Measurements from ENCODE around the gene C1QTNF3. TPM values are rescaled to one million over a fixed set of nuclear protein-coding genes. Genes with fewer than 3 reads are reported as not detected.

Gene C1QTNF3
- total RNA-seq, 1 experiment from 2014 or later: 2.1 TPM

- no peak for TF ChIP-seq JAZF1 (CRISPR knock-in tag; IDR thresholded peaks at IDR 0.05)
- no peak for TF ChIP-seq USF1 (CRISPR knock-in tag; IDR thresholded peaks at IDR 0.05)
- TF ChIP-seq ZMAT4 (CRISPR knock-in tag; IDR thresholded peaks at IDR 0.05): no peak
- no peak for TF ChIP-seq MXD4 (CRISPR knock-in tag; IDR thresholded peaks at IDR 0.05; ENCODE audit: borderline replicate concordance)
These were observed 21.6 kb upstream of the C1QTNF3 start (continued) for GRCh38 chr5:34064656-34065055.

- H3K9me3 Mint-ChIP-seq: peaks cover 44% of the 10 kb centered on the region
- H3K4me3 Mint-ChIP-seq: no peak overlapping the region
These were observed 19.4 kb upstream of the C1QTNF3 start for GRCh38 chr5:34062419-34062818.

GRCh38 chr5:34061993-34062392 lies 19.0 kb upstream of the C1QTNF3 start:
- ChIA-PET CTCF (no interaction called here), POLR2A (no interaction called here)
- peaks cover 41% of the 10 kb centered on the region for H3K9me3 Mint-ChIP-seq
- no peak for TF ChIP-seq SOX15 (CRISPR knock-in tag; IDR thresholded peaks at IDR 0.05)
- TF ChIP-seq FOXJ3 (CRISPR knock-in tag; IDR thresholded peaks at IDR 0.05; ENCODE audit: borderline replicate concordance): no peak
- no peak for TF ChIP-seq NR2C2 (CRISPR knock-in tag; IDR thresholded peaks at IDR 0.05)
- TF ChIP-seq TCF7 (CRISPR knock-in tag; IDR thresholded peaks at IDR 0.05; ENCODE audit: low read depth): no peak
- TF ChIP-seq ZNF423 (CRISPR knock-in tag; IDR thresholded peaks at IDR 0.05): no peak
- TF ChIP-seq FOXP1 (CRISPR knock-in tag; IDR thresholded peaks at IDR 0.05; ENCODE audit: borderline replicate concordance): no peak
- no peak for TF ChIP-seq ERG (CRISPR knock-in tag; IDR thresholded peaks at IDR 0.05)
- TF ChIP-seq ESRRA (CRISPR knock-in tag; IDR thresholded peaks at IDR 0.05; ENCODE audit: borderline replicate concordance): no peak
- no peak for TF ChIP-seq E2F1 (CRISPR knock-in tag; IDR thresholded peaks at IDR 0.05)
- TF ChIP-seq ZNF317 (CRISPR knock-in tag; IDR thresholded peaks at IDR 0.05; ENCODE audit: borderline replicate concordance, low read depth): no peak
- no peak for TF ChIP-seq CTCF (IDR thresholded peaks at IDR 0.05)
- TF ChIP-seq ELF4 (CRISPR knock-in tag; IDR thresholded peaks at IDR 0.05; ENCODE audit: low read depth): no peak
- TF ChIP-seq RORB (CRISPR knock-in tag; IDR thresholded peaks at IDR 0.05): no peak
- no peak for TF ChIP-seq STAT6 (CRISPR knock-in tag; conservative IDR thresholded peaks at IDR 0.05; ENCODE audit: low read depth)
- H3K4me1 Mint-ChIP-seq: no peaks in the 10 kb centered on the region
- DNase-seq (ENCODE audit: low spot score) (no peak), ATAC-seq (no peak)
- peaks cover 47% of the 10 kb centered on the region for H3K36me3 Mint-ChIP-seq
- H3K4me3 Mint-ChIP-seq: no peak overlapping the region
- H3K27me3 Mint-ChIP-seq (ENCODE audit: low read depth): no peaks in the 10 kb centered on the region
- H3K27ac Mint-ChIP-seq: no peak overlapping the region

More at GRCh38 chr5:34062419-34062818, 19.4 kb upstream of the C1QTNF3 start:
- Mint-ChIP-seq H3K36me3 (peaks cover 49% of the 10 kb centered on the region), H3K27ac (no peak overlapping the region), H3K4me1 (no peaks in the 10 kb centered on the region), H3K27me3 (ENCODE audit: low read depth) (no peaks in the 10 kb centered on the region)
- POLR2A ChIA-PET: no interaction called here
- ATAC-seq (no peak), DNase-seq (ENCODE audit: low spot score) (no peak)
- CTCF ChIA-PET: no interaction called here
- TF ChIP-seq ZNF138 (CRISPR knock-in tag; conservative IDR thresholded peaks at IDR 0.05) (no peak), ZNF317 (CRISPR knock-in tag; IDR thresholded peaks at IDR 0.05; ENCODE audit: borderline replicate concordance, low read depth) (no peak), MAX (CRISPR knock-in tag; IDR thresholded peaks at IDR 0.05) (no peak)

Data from WTC11 (cell line).